Measurements from ENCODE around the gene NEURL2. TPM values are rescaled to one million over a fixed set of nuclear protein-coding genes. Genes with fewer than 3 reads are reported as not detected.
"Not testable (repeated sequence)": the region's sequence is repeated elsewhere in the genome, so short reads cannot be mapped to it uniquely, and the experiment has no call there.

Gene NEURL2
- total and polyA plus RNA-seq, 2 experiments from 2014 or later = 4.6 to 10.9 TPM

- H4K20me1 ChIP-seq (replicated peaks; ENCODE audit: insufficient read depth); H3K4me3 Mint-ChIP-seq; H3K27me3 Mint-ChIP-seq (ENCODE audit: insufficient read depth, low read depth, poor library complexity); H2AFZ ChIP-seq; H3K4me1 Mint-ChIP-seq; H3K4me2 ChIP-seq; H3K36me3 ChIP-seq (ENCODE audit: insufficient read depth); H3K27ac Mint-ChIP-seq; H3K36me3 Mint-ChIP-seq (ENCODE audit: low read depth); H3K27me3 ChIP-seq (ENCODE audit: insufficient read depth); ATAC-seq; H3K79me2 ChIP-seq (replicated peaks; ENCODE audit: insufficient read depth); H3K4me3 ChIP-seq; DNase-seq (ENCODE audit: low spot score); H3K27ac ChIP-seq (ENCODE audit: low read depth); H3K4me1 ChIP-seq (ENCODE audit: insufficient read depth); H3F3A ChIP-seq (replicated peaks; ENCODE audit: low read depth); H3K9me2 ChIP-seq (ENCODE audit: insufficient read depth); H3K9me3 Mint-ChIP-seq: not testable (repeated sequence)
Observed at GRCh38 chr20:45874104-45874481, 16.9 kb downstream of the NEURL2 start.

- H3F3A ChIP-seq (replicated peaks; ENCODE audit: low read depth) = no peaks in the 10 kb centered on the region
- H2AFZ ChIP-seq = no peak overlapping the region
- DNase-seq (ENCODE audit: low spot score) (no peak), ATAC-seq (no peak)
- no peak overlapping the region for H3K27ac ChIP-seq (ENCODE audit: low read depth)
- no peak overlapping the region for H3K4me3 ChIP-seq
- H3K36me3 ChIP-seq (ENCODE audit: insufficient read depth) = no peaks in the 10 kb centered on the region
- no peak overlapping the region for H3K4me2 ChIP-seq
- Mint-ChIP-seq H3K36me3 (ENCODE audit: low read depth) (peaks cover 9% of the 10 kb centered on the region; the same call in 1 of the 3 replicates), H3K4me3 (no peak overlapping the region), H3K9me3 (peaks cover 4% of the 10 kb centered on the region; the same call in 1 of the 3 replicates), H3K4me1 (no peaks in the 10 kb centered on the region), H3K27me3 (ENCODE audit: insufficient read depth, low read depth, poor library complexity) (peaks cover 5% of the 10 kb centered on the region), H3K27ac (no peak overlapping the region)
- no peaks in the 10 kb centered on the region for H3K27me3 ChIP-seq (ENCODE audit: insufficient read depth)
- no peaks in the 10 kb centered on the region for H3K79me2 ChIP-seq (replicated peaks; ENCODE audit: insufficient read depth)
- no peaks in the 10 kb centered on the region for H4K20me1 ChIP-seq (replicated peaks; ENCODE audit: insufficient read depth)
- no peaks in the 10 kb centered on the region for H3K9me2 ChIP-seq (ENCODE audit: insufficient read depth)
- H3K4me1 ChIP-seq (ENCODE audit: insufficient read depth) = no peaks in the 10 kb centered on the region
- no peak for TF ChIP-seq ZNF114 (CRISPR knock-in tag; IDR thresholded peaks at IDR 0.05)
- TF ChIP-seq ZNF331 (CRISPR knock-in tag; IDR thresholded peaks at IDR 0.05; ENCODE audit: low read depth) = no peak
- no peak for TF ChIP-seq JUNB (IDR thresholded peaks at IDR 0.05; ENCODE audit: unreplicated experiment)
- no peak for TF ChIP-seq EZH2phosphoT487 (IDR thresholded peaks at IDR 0.05; ENCODE audit: unreplicated experiment)
- TF ChIP-seq ETS1 (IDR thresholded peaks at IDR 0.05) = no peak
- TF ChIP-seq REST (IDR thresholded peaks at IDR 0.05; ENCODE audit: unreplicated experiment) = no peak
- no peak for TF ChIP-seq POLR2AphosphoS5 (IDR thresholded peaks at IDR 0.05; ENCODE audit: low read depth)
- no peak for TF ChIP-seq STAT1 (IDR thresholded peaks at IDR 0.05; ENCODE audit: unreplicated experiment)
- no peak for TF ChIP-seq CREB1 (CRISPR knock-in tag; IDR thresholded peaks at IDR 0.05; ENCODE audit: low read depth)
- TF ChIP-seq CTCF (conservative IDR thresholded peaks at IDR 0.05; ENCODE audit: low read depth in 2 of 2) = no peak
Observed at GRCh38 chr20:45873409-45874103, 17.5 kb downstream of the NEURL2 start.

Data from GM23338 (cell line).